NB4 (cell line): ENCODE measurements around the gene TMED8.

Source experiments
- CTCF ChIP-seq: IDR thresholded peaks from one replicate; pipeline ENCODE4 v1.5.1; 2012; ENCODE audit warnings: low read depth, low read length
- MAX ChIP-seq: IDR thresholded peaks from 2 replicates; pipeline ENCODE4 v1.6.1; 2011; ENCODE audit warnings: low read depth, low read length

GRCh38 chr14:77377502-77377844 is 579 bp upstream of the TMED8 start:
- TF ChIP-seq CTCF (no peak), MAX (no peak; the same call in 1 of the 2 replicates)
